ENCODE results near the gene PDE8A.

- TF ChIP-seq ZBTB7A (tag by site-specific recombination; IDR thresholded peaks at IDR 0.05; ENCODE audit: low read depth) (no peak), CTCF (tag by site-specific recombination; IDR thresholded peaks at IDR 0.05) (no peak), GLIS1 (tag by site-specific recombination; IDR thresholded peaks at IDR 0.05) (no peak), TRIM28 (IDR thresholded peaks at IDR 0.05; ENCODE audit: borderline replicate concordance, low read length) (no peak), ZNF148 (tag by site-specific recombination; IDR thresholded peaks at IDR 0.05; ENCODE audit: borderline replicate concordance) (no peak), HIC1 (tag by site-specific recombination; IDR thresholded peaks at IDR 0.05) (no peak), BCL11A (tag by site-specific recombination; IDR thresholded peaks at IDR 0.05; ENCODE audit: low read depth) (no peak), ZBTB26 (tag by site-specific recombination; optimal IDR thresholded peaks at IDR 0.05) (no peak), ZNF555 (tag by site-specific recombination; conservative IDR thresholded peaks at IDR 0.05) (no peak), ZNF521 (tag by site-specific recombination; IDR thresholded peaks at IDR 0.05) (no peak), REST (tag by site-specific recombination; IDR thresholded peaks at IDR 0.05) (no peak), ZNF114 (tag by site-specific recombination; IDR thresholded peaks at IDR 0.05) (no peak)
These were observed 168.4 kb downstream of the PDE8A start for GRCh38 chr15:85150130-85150480.
